Panc1 (cell line): ENCODE measurements around the gene TREML2. TPM values are rescaled to one million over a fixed set of nuclear protein-coding genes. Genes with fewer than 3 reads are reported as not detected.
"Not testable (repeated sequence)": the region's sequence is repeated elsewhere in the genome, so short reads cannot be mapped to it uniquely, and the experiment has no call there.

Experiments
- ATAC-seq: fragments of 200-7000 bp; cut with Tn5 transposase; 2 replicates; pipeline ENCODE4 v1.9.1; 2020; ENCODE audit warnings: mild to moderate bottlenecking, moderate library complexity
- BruUV-seq: library from RNA; stranded (reverse); fragments of 400-500 nt; replicated peaks from 2 replicates; lab custom pipeline; 2021; lab: Mats Ljungman, UMichigan
- CTCF ChIA-PET: fragments of 300-600 bp; sonication (Branson Sonifier 250); formaldehyde crosslinking; loops from one replicate; lab custom pipeline; 2022; ENCODE audit warnings: antibody characterized with exemption; lab: Charles Lee
- POLR2A ChIA-PET: fragments of 300-600 bp; sonication (Branson Sonifier 250); formaldehyde crosslinking; loops from one replicate; lab custom pipeline; 2022; ENCODE audit warnings: antibody characterized with exemption; lab: Charles Lee
- DNase-seq: peaks from one replicate; pipeline ENCODE4 v3.0.0-alpha.2; 2010; ENCODE audit warnings: low read depth, low spot score
- H3K27ac ChIP-seq: 2 replicates; pipeline ENCODE4 v1.5.1; 2011; ENCODE audit warnings: mild to moderate bottlenecking, low read length, inconsistent platforms
- H3K27me3 ChIP-seq: fragments of 200-500 bp; sonication (Bioruptor generic); 2 replicates; pipeline ENCODE4 v1.6.0; 2014; ENCODE audit warnings: low read length, inconsistent platforms; ENCODE audit not compliant: control insufficient read depth, insufficient read depth
- H3K36me3 ChIP-seq: fragments of 200-500 bp; sonication (Bioruptor generic); 2 replicates; pipeline ENCODE4 v1.5.1; 2014; ENCODE audit warnings: inconsistent platforms, mild to moderate bottlenecking, low read length, moderate library complexity; ENCODE audit not compliant: control insufficient read depth, insufficient read depth
- H3K4me1 ChIP-seq: 2 replicates; pipeline ENCODE4 v1.5.1; 2011; ENCODE audit warnings: inconsistent platforms, mild to moderate bottlenecking, low read length, moderate library complexity; ENCODE audit not compliant: control insufficient read depth, insufficient read depth
- H3K4me3 ChIP-seq, 2 experiments: 2 replicates each; pipeline ENCODE4 v1.5.1; 2011 to 2012; ENCODE audit warnings: low read depth in 2 of 2, low read length in 2 of 2, mild to moderate bottlenecking in 2 of 2, inconsistent platforms in 1 of 2, moderate library complexity in 1 of 2
- H3K9me3 ChIP-seq: fragments of 200-500 bp; sonication (Bioruptor generic); 2 replicates; pipeline ENCODE4 v1.5.1; 2014; ENCODE audit warnings: low read depth, mild to moderate bottlenecking, inconsistent platforms, low read length, moderate library complexity; ENCODE audit not compliant: control insufficient read depth, insufficient read depth
- CTCF ChIP-seq: fragments of 450-650 bp; IDR thresholded peaks from 2 replicates; pipeline ENCODE4 v1.5.1; 2017; ENCODE audit warnings: mild to moderate bottlenecking
- POLR2AphosphoS5 ChIP-seq: IDR thresholded peaks from 2 replicates; pipeline ENCODE4 v1.6.1; 2012; ENCODE audit warnings: mild to moderate bottlenecking, low read depth, low read length, moderate library complexity
- SIN3A ChIP-seq: IDR thresholded peaks from 2 replicates; pipeline ENCODE4 v1.6.1; 2012; ENCODE audit warnings: low read depth, mild to moderate bottlenecking, low read length, moderate library complexity, borderline replicate concordance; ENCODE audit not compliant: insufficient read depth
- TCF7L2 ChIP-seq: IDR thresholded peaks from 2 replicates; pipeline ENCODE4 v1.6.1; 2011; ENCODE audit warnings: mild to moderate bottlenecking, low read depth, low read length, inconsistent platforms
- in situ Hi-C: cut with HindIII; loops from 2 replicates; pipeline ENCODE4 v1.10.0; 2016; ENCODE audit warnings: low sequenced_read_pairs, low pct_unique_long_range_greater_than_20kb
- intact Hi-C: fragments of 100-400 bp; cut with micrococcal nuclease; formaldehyde crosslinking; loops from one replicate; pipeline ENCODE4 v1.10.0; 2022; ENCODE audit not compliant: unreplicated experiment
- total RNA-seq: library from RNA; stranded (reverse); gene quantifications from one replicate; pipeline ENCODE4 v1.2.1, GENCODE V29; 2021; ENCODE audit not compliant: unreplicated experiment
- TF ChIP-seq, protein P1 (sequence below), 2 experiments: IDR thresholded peaks; 2 replicates each; pipeline ENCODE4 v1.6.1; 2011 to 2012; ENCODE audit warnings: low read depth in 2 of 2, control low read depth in 1 of 2, low read length in 1 of 2, mild to moderate bottlenecking in 1 of 2, moderate library complexity in 1 of 2; ENCODE audit not compliant: insufficient read depth in 1 of 2

The TREML2 gene
- total RNA-seq, 1 experiment from 2014 or later = not detected

GRCh38 chr6:41190791-41191190 is 10.2 kb downstream of the TREML2 start:
- no peaks in the 10 kb centered on the region for H3K36me3 ChIP-seq
- TF ChIP-seq CTCF (no peak), SIN3A (no peak), POLR2AphosphoS5 (no peak), TCF7L2 (no peak)
- TF ChIP-seq, protein P1, sequence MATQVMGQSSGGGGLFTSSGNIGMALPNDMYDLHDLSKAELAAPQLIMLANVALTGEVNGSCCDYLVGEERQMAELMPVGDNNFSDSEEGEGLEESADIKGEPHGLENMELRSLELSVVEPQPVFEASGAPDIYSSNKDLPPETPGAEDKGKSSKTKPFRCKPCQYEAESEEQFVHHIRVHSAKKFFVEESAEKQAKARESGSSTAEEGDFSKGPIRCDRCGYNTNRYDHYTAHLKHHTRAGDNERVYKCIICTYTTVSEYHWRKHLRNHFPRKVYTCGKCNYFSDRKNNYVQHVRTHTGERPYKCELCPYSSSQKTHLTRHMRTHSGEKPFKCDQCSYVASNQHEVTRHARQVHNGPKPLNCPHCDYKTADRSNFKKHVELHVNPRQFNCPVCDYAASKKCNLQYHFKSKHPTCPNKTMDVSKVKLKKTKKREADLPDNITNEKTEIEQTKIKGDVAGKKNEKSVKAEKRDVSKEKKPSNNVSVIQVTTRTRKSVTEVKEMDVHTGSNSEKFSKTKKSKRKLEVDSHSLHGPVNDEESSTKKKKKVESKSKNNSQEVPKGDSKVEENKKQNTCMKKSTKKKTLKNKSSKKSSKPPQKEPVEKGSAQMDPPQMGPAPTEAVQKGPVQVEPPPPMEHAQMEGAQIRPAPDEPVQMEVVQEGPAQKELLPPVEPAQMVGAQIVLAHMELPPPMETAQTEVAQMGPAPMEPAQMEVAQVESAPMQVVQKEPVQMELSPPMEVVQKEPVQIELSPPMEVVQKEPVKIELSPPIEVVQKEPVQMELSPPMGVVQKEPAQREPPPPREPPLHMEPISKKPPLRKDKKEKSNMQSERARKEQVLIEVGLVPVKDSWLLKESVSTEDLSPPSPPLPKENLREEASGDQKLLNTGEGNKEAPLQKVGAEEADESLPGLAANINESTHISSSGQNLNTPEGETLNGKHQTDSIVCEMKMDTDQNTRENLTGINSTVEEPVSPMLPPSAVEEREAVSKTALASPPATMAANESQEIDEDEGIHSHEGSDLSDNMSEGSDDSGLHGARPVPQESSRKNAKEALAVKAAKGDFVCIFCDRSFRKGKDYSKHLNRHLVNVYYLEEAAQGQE (IDR thresholded peaks at IDR 0.05; ENCODE audit: insufficient read depth in 1 of 2, low read depth in 2 of 2, low read length in 1 of 2) = no peak
- DNase-seq (no peak), ATAC-seq (no peak)
- no peak overlapping the region for H3K27ac ChIP-seq
- peaks cover 4% of the 10 kb centered on the region; the same call in 1 of the 2 replicates for H3K9me3 ChIP-seq
- no peak overlapping the region for H3K4me3 ChIP-seq
- POLR2A ChIA-PET = no interaction called here
- H3K4me1 ChIP-seq = no peaks in the 10 kb centered on the region
- no TSS peak for BruUV-seq
- CTCF ChIA-PET = no interaction called here
- intact Hi-C loops (no loop called here), in situ Hi-C loops (no loop called here)
- H3K27me3 ChIP-seq = no peaks in the 10 kb centered on the region; the same call in 1 of the 2 replicates

- H3K4me3 ChIP-seq = no peak overlapping the region
- no peaks in the 10 kb centered on the region; the same call in 1 of the 2 replicates for H3K27me3 ChIP-seq
- H3K36me3 ChIP-seq = no peaks in the 10 kb centered on the region
- intact Hi-C loops (loop anchor here (10.0 kb wide), 1 partner anchor 95 kb away; no protein-coding TSS in a partner anchor), in situ Hi-C loops (no loop called here)
- DNase-seq = no peak
- TF ChIP-seq CTCF (no peak), POLR2AphosphoS5 (no peak), SIN3A (no peak), TCF7L2 (no peak)
- TF ChIP-seq, protein P1 (IDR thresholded peaks at IDR 0.05; ENCODE audit: insufficient read depth in 1 of 2, low read depth in 2 of 2, low read length in 1 of 2) = no peak
- POLR2A ChIA-PET = no interaction called here
- ATAC-seq = no peak
- BruUV-seq = no TSS peak
- CTCF ChIA-PET = no interaction called here
- no peak overlapping the region for H3K27ac ChIP-seq
- H3K9me3 ChIP-seq = peaks cover 4% of the 10 kb centered on the region; the same call in 1 of the 2 replicates
- no peaks in the 10 kb centered on the region for H3K4me1 ChIP-seq
These were observed 11.0 kb downstream of the TREML2 start for GRCh38 chr6:41189967-41190366.

DNA sequence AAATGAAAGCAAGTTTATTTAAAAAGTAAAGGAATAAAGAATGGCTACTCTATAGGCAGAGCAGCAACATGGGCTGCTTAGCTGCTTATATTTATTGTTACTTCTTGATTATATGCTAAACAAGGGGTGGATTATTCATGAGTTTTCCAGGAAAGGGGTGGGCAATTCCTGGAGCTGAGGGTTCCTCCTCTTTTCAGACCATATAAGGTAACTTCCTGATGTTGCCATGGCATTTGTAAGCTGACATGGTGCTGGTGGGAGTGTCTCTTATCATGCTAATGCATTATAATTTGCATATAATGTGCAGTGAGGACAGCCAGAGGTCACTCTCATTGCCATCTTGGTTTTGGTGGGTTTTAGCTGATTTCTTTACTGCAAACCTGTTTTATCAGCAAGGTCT is 11.9 kb downstream of the TREML2 start:
- H3K4me3 ChIP-seq, H3K9me3 ChIP-seq, BruUV-seq, ATAC-seq, H3K27ac ChIP-seq, H3K4me1 ChIP-seq, H3K36me3 ChIP-seq, POLR2A ChIA-PET, H3K27me3 ChIP-seq, DNase-seq, in situ Hi-C loops, CTCF ChIA-PET: not testable (repeated sequence)
- intact Hi-C loops = loop anchor here (10.0 kb wide), 1 partner anchor 94 kb away; no protein-coding TSS in a partner anchor
